GM23248 (cell line): Measurements from ENCODE around the gene CYP11A1.

ENCODE experiments used
- EZH2 ChIP-seq: fragments of 200-600 bp; sonication (generic); IDR thresholded peaks from 2 replicates; pipeline ENCODE4 v1.6.1; 2018; ENCODE audit warnings: antibody characterized with exemption, mild to moderate bottlenecking; ENCODE audit not compliant: insufficient read depth, poor library complexity, severe bottlenecking
- EZH2phosphoT487 ChIP-seq: fragments of 200-600 bp; sonication (generic); IDR thresholded peaks from 2 replicates; pipeline ENCODE4 v1.6.1; 2018; ENCODE audit warnings: antibody characterized with exemption, moderate library complexity, mild to moderate bottlenecking, low read depth; ENCODE audit not compliant: insufficient read depth

DNA sequence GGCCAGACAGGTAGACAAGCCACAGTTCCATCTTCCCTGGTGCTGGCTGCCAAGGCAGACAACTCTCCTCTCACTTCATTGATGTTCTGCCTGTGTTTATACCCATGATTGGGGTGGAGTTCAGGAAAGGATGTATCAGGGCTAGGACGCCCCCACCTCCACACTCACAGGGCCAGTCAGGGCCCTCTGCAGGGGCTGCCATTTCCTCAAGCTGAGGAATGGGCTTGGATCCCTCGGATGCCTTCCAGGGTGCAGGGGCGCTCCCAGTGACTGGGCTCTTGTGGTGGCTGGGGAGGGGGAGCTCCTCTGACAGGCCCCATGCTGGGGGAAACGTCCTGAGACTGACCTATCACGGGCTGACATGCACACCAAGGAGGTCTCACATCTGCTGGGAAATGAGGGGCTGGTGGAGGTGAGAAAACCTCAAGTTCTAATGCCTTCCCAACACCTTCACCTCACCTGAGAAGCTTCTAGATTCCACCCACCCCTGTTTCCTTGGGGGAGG, 34.9 kb upstream of the CYP11A1 start:
- no peak for TF ChIP-seq EZH2phosphoT487
- no peak for TF ChIP-seq EZH2
